Spleen (tissue), 7 donors: ENCODE data around the gene USPL1.

Experiments used
- CTCF ChIP-seq, 11 experiments: fragments of 200-600 bp in 7 of 11; fragments of 450-650 bp in 4 of 11; sonication (generic) in 4 of 11; IDR thresholded peaks in 8 of 11; conservative IDR thresholded peaks in 3 of 11; 1 replicate in 7 of 11; 2 replicates in 4 of 11; pipeline versions ENCODE4 v1.4.0 to v1.8.0; 2016 to 2021; ENCODE audit warnings: antibody characterized with exemption in 11 of 11, inconsistent platforms in 4 of 11, mild to moderate bottlenecking in 1 of 11
- POLR2A ChIP-seq, 3 donors: fragments of 450-650 bp; IDR thresholded peaks; one replicate each; pipeline ENCODE4 v1.5.1; 2017; ENCODE audit warnings: antibody characterized with exemption in 3 of 3, mild to moderate bottlenecking in 1 of 3
- POLR2AphosphoS5 ChIP-seq, 3 donors: sonication (generic); formaldehyde crosslinking; IDR thresholded peaks; one replicate each; pipeline ENCODE4 v1.5.1; 2017; ENCODE audit warnings: antibody characterized with exemption in 3 of 3
- donor health status: DM: no; HTN: no; CAD: no; lungs with moderate emphysema.
- donor health status: DM: no; HTN: no; CAD: no.
- donor health status: DM: no; HTN: no; CAD: no.

DNA sequence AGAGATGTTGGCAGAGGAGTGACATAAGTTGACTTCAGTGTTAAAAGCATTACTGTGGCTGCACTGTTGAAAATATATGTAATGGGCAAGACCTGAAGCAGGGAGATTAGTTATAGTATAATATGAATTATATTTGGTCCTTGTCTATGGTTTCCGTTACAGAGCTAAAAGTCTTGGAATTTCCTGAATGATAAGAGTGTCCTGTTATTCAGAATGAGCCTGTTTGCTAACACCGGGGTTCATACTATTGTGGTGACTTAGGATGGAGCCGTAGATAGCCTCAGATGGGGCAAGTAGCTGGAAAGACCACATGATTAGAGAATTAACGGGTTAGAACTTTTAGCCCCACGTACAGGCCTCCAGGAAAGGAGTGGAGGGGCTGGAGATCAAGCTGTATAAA, 5.7 kb downstream of the USPL1 start:
- TF ChIP-seq CTCF (IDR thresholded peaks at IDR 0.05 in 8 of 11, conservative IDR thresholded peaks at IDR 0.05 in 3 of 11) (no peak), POLR2AphosphoS5 (IDR thresholded peaks at IDR 0.05) (no peak), POLR2A (IDR thresholded peaks at IDR 0.05) (no peak)
